Effector memory CD4-positive, alpha-beta T cell (primary cell): ENCODE data around the gene NLGN4Y.

Experiments used
- DNase-seq, 3 donors: peaks; one replicate each; pipeline ENCODE4 v3.0.0-alpha.2; 2020
- H3K27ac ChIP-seq: 2 replicates; pipeline ENCODE4 v1.7.0; 2013; ENCODE audit warnings: mild to moderate bottlenecking, low read length, moderate library complexity; ENCODE audit not compliant: insufficient read depth, poor library complexity, severe bottlenecking
- H3K27me3 ChIP-seq: replicated peaks from 2 replicates; pipeline ENCODE4 v1.7.0; 2013; ENCODE audit warnings: mild to moderate bottlenecking, low read length; ENCODE audit not compliant: insufficient read depth, control insufficient read depth, poor library complexity, severe bottlenecking
- H3K36me3 ChIP-seq: 2 replicates; pipeline ENCODE4 v1.7.0; 2013; ENCODE audit warnings: mild to moderate bottlenecking, low read length, moderate library complexity; ENCODE audit not compliant: control insufficient read depth, insufficient read depth
- H3K4me1 ChIP-seq: 2 replicates; pipeline ENCODE4 v1.7.0; 2013; ENCODE audit warnings: low read length, mild to moderate bottlenecking; ENCODE audit not compliant: control insufficient read depth, insufficient read depth, poor library complexity, severe bottlenecking
- H3K4me3 ChIP-seq: 2 replicates; pipeline ENCODE4 v1.7.0; 2013; ENCODE audit warnings: low read length, low read depth, mild to moderate bottlenecking; ENCODE audit not compliant: insufficient read depth, poor library complexity, severe bottlenecking
- H3K9me3 ChIP-seq: 2 replicates; pipeline ENCODE4 v1.7.0; 2013; ENCODE audit warnings: mild to moderate bottlenecking, low read length, moderate library complexity; ENCODE audit not compliant: control insufficient read depth
- total RNA-seq, 3 donors: gene quantifications; one replicate each; lab custom pipeline; 2026; lab: John Stamatoyannopoulos, UW

The NLGN4Y gene
- 0 to 3.3 (median 1.6) reads per million in 3 donors for total RNA-seq

GRCh38 chrY:14524272-14525231, at the start of gene NLGN4Y:
NLGN4Y (plus strand) TSS chrY:14524529; CDS start chrY:14622120, 97,591 bp downstream.
- no peaks in the 10 kb centered on the region for H3K9me3 ChIP-seq
- no peaks in the 10 kb centered on the region for H3K36me3 ChIP-seq
- DNase-seq = no peak
- H3K4me1 ChIP-seq = no peaks in the 10 kb centered on the region
- H3K4me3 ChIP-seq = peak within 1 kb of the TSS; percentile 40
- H3K27me3 ChIP-seq = no peaks in the 10 kb centered on the region
- no peak within 1 kb of the TSS for H3K27ac ChIP-seq

- H3K4me1 ChIP-seq = no peaks in the 10 kb centered on the region
- H3K9me3 ChIP-seq = no peaks in the 10 kb centered on the region
- no peak overlapping the region for H3K4me3 ChIP-seq
- H3K27me3 ChIP-seq = no peaks in the 10 kb centered on the region
- H3K27ac ChIP-seq = no peak overlapping the region
- no peak for DNase-seq
- no peaks in the 10 kb centered on the region for H3K36me3 ChIP-seq
Measured at GRCh38 chrY:14485935-14486334, 38.4 kb upstream of the NLGN4Y start.

DNA sequence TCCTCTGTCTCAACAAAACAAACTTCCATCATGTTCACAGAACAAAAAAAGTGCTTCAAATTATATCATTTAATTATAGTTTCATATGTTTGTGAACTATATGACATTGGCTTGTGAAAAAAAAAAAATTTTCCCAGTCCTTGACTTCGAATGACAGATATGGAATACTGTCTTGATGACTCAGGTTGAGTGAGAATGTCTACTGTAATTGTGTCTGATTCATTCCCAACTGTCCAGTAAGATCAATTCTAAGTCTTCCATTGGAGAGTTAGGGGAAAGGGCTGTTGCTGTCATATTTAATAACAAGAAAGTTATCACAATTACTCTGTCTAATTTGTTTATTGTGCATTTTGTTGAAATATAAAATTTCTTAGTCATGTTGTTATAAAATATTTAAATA, 34.1 kb upstream of the NLGN4Y start:
- Histone ChIP-seq H3K27ac (no peak overlapping the region), H3K27me3 (no peaks in the 10 kb centered on the region), H3K4me1 (no peaks in the 10 kb centered on the region), H3K36me3 (no peaks in the 10 kb centered on the region), H3K9me3 (no peaks in the 10 kb centered on the region), H3K4me3 (no peak overlapping the region)
- no peak for DNase-seq

DNA sequence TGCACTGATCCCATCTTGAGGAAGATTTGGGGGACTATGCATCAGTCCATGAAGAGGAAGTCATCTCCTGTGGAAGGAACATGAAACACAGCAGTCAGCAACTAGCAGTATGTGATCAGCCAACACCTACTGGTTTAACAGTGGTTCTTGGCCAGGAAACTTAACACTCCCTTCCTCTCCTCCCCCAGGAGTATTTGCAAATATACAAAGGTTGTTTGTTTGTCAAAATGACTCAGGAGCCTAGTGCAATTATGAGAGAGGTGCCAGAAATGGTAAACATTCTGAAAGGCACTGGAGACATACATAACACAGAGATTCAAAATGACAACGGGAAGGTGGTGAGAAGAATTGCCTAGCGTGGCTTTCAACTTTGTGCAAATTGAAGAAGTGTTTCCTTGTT, 26.3 kb upstream of the NLGN4Y start:
- DNase-seq = no peak
- Histone ChIP-seq H3K27ac (no peak overlapping the region), H3K9me3 (no peaks in the 10 kb centered on the region), H3K4me1 (no peaks in the 10 kb centered on the region), H3K4me3 (no peak overlapping the region), H3K27me3 (no peaks in the 10 kb centered on the region), H3K36me3 (no peaks in the 10 kb centered on the region)

DNA sequence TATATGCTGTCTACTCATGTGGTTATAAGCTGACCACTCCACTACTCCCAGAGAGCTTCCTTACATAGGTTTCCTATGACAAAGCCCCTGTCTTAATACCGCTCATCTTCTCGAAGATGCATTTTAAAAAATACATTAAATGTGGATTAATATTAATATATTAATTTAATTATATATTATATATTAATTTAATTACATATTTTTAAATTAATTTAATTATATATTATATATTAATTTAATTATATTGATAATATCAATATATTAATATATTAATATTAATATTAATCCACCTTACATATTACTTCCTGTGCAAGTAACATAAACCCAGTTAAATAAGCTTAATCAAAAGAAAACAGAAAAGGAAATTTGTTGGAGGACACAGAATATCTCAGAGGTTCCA, 19.7 kb upstream of the NLGN4Y start:
- Histone ChIP-seq H3K27me3 (no peaks in the 10 kb centered on the region), H3K9me3 (no peaks in the 10 kb centered on the region), H3K4me3 (no peak overlapping the region), H3K36me3 (no peaks in the 10 kb centered on the region), H3K4me1 (no peaks in the 10 kb centered on the region), H3K27ac (no peak overlapping the region)
- DNase-seq = no peak

- Histone ChIP-seq H3K36me3 (no peaks in the 10 kb centered on the region), H3K27ac (no peak overlapping the region), H3K4me3 (no peak overlapping the region), H3K9me3 (no peaks in the 10 kb centered on the region), H3K27me3 (no peaks in the 10 kb centered on the region), H3K4me1 (no peaks in the 10 kb centered on the region)
- no peak for DNase-seq
Measured at GRCh38 chrY:14522379-14522950, 1.9 kb upstream of the NLGN4Y start.

GRCh38 chrY:14523491-14524271, 648 bp upstream of the NLGN4Y start:
- Histone ChIP-seq H3K4me3 (peak overlapping the region; percentile 40), H3K27me3 (no peaks in the 10 kb centered on the region), H3K27ac (no peak overlapping the region), H3K36me3 (no peaks in the 10 kb centered on the region), H3K9me3 (no peaks in the 10 kb centered on the region), H3K4me1 (no peaks in the 10 kb centered on the region)
- DNase-seq = no peak

- no peaks in the 10 kb centered on the region for H3K36me3 ChIP-seq
- H3K4me1 ChIP-seq = no peaks in the 10 kb centered on the region
- H3K9me3 ChIP-seq = no peaks in the 10 kb centered on the region
- peak overlapping the region; percentile 40 for H3K4me3 ChIP-seq
- no peak overlapping the region for H3K27ac ChIP-seq
- no peaks in the 10 kb centered on the region for H3K27me3 ChIP-seq
- DNase-seq = no peak
Measured at GRCh38 chrY:14525315-14525714, 986 bp downstream of the NLGN4Y start.

- Histone ChIP-seq H3K4me1 (no peaks in the 10 kb centered on the region), H3K36me3 (no peaks in the 10 kb centered on the region), H3K27ac (no peak overlapping the region), H3K9me3 (no peaks in the 10 kb centered on the region), H3K4me3 (no peak overlapping the region), H3K27me3 (no peaks in the 10 kb centered on the region)
- DNase-seq = no peak
Measured at GRCh38 chrY:14528361-14528760, 4.0 kb downstream of the NLGN4Y start.
